Mucosa of stomach (tissue), 1 donor: ENCODE measurements around the gene DHRS13.
"Not testable (repeated sequence)": the region's sequence is repeated elsewhere in the genome, so short reads cannot be mapped to it uniquely, and the experiment has no call there.

Source experiments
- H3K27me3 ChIP-seq: one replicate; pipeline ENCODE4 v1.7.0; 2013; ENCODE audit warnings: mild to moderate bottlenecking, low read length; ENCODE audit not compliant: control insufficient read depth, insufficient read depth
- H3K36me3 ChIP-seq: one replicate; pipeline ENCODE4 v1.7.0; 2013; ENCODE audit warnings: low read length; ENCODE audit not compliant: control insufficient read depth, insufficient read depth
- H3K4me1 ChIP-seq: one replicate; pipeline ENCODE4 v1.7.0; 2013; ENCODE audit warnings: mild to moderate bottlenecking, low read length; ENCODE audit not compliant: control insufficient read depth, insufficient read depth
- H3K4me3 ChIP-seq: one replicate; pipeline ENCODE4 v1.7.0; 2013; ENCODE audit warnings: low read length
- H3K9ac ChIP-seq: one replicate; pipeline ENCODE4 v1.7.0; 2013; ENCODE audit warnings: mild to moderate bottlenecking, low read length, moderate library complexity
- H3K9me3 ChIP-seq: one replicate; pipeline ENCODE4 v1.7.0; 2013; ENCODE audit warnings: mild to moderate bottlenecking, low read length, moderate library complexity; ENCODE audit not compliant: control insufficient read depth
- donor health status: Pancreatic carcinoma.

DHRS13 gene

DNA sequence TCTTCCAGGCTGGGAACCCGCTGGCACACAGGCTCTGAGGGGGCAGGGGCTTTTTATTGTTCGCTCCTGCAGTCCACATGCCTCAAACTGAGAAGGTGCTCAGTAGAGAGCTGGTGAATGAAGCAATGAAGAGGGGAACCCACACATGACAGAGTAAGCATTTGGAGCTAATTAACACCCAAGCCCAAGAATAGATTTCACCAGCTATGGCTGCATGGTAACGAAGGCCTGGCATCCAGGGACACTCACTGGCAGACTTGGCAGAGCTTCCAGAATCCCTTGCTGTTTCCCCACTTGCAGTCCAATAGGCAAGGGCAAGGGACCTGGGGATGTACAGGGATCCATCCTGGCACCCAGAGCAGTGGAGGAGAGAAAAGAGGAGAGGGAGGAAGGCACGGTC lies 17.5 kb downstream of the DHRS13 start:
- Histone ChIP-seq H3K27me3 (no peaks in the 10 kb centered on the region), H3K4me3 (no peak overlapping the region), H3K36me3 (peaks cover 23% of the 10 kb centered on the region), H3K4me1 (no peaks in the 10 kb centered on the region), H3K9ac (no peak overlapping the region), H3K9me3 (no peaks in the 10 kb centered on the region)

DNA sequence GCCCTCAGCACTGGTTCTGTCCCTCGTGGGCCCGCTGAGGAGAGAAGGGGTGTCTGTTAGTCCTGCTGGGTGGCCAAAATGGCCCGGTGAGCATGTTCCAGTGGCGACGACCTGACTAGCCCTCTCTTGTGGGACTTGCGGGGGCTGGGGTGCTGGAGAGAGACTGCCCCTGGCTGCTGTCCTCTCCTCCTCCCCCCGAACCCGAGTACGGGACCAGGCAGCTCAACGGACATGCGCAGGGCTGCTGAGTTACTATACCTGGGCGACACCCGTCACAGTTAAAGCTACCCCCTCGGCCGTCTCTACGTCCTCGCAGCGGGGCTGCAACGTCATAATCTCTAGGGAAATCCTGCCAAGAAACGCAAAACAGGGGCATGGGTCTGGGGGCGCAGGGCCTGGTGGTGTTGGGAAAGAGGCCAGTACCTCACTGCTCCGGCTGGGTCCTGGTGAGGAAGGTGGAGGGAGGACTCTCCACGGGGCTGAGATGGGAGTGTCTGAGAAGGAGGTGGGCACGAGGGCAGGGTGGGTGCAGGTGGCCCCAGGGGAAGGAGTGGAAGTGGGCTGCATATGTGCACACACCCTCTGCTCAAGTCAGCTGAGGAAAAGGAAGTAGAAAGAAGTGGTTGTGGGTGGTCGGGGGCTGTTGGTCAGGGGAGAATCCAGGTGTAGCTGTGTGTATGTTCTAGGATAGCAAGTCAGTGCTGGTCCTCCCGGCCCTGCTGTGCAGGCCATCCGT lies 18.7 kb downstream of the DHRS13 start:
- H3K4me3 ChIP-seq = no peak overlapping the region
- H3K36me3 ChIP-seq = peaks cover 23% of the 10 kb centered on the region
- H3K9me3 ChIP-seq = no peaks in the 10 kb centered on the region
- no peaks in the 10 kb centered on the region for H3K27me3 ChIP-seq
- H3K4me1 ChIP-seq = no peaks in the 10 kb centered on the region
- H3K9ac ChIP-seq = no peak overlapping the region

DNA sequence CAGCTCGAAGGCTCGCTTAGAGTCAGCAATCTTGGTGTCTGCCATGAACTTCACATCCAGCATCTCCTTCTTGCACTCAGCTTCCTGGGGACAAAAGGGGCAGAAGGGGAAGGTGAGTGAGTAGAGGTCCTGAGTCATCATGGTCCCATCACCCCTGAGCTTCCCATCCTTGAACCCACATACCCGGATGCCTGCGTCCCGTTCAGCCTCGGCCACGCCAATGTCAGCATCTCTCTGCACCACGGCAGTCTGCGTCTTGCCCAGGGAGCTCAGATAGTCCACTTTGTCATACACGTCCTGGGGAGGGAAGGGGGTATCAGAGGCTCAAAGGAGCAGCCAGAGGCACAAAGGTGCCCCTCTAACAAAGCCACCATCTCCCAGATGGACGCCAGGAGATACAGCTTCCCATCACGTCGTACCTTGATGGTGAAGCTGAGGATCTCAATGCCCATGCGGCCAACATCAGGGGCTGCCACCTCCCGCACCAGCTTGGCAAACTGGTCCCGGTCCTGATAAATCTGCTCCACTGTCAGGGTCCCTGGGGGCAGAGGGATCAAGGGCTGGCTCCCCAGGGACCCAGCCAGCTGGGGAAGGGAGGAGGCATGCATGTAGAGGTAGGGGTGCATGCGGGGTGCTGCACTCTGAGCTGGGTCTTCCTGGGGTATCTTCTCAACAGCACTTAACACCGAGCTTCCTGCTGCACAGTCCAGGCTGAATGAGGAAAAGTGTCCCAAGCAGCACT lies 20.6 kb downstream of the DHRS13 start:
- Histone ChIP-seq H3K9me3 (no peaks in the 10 kb centered on the region), H3K27me3 (no peaks in the 10 kb centered on the region), H3K4me3 (no peak overlapping the region), H3K9ac (no peak overlapping the region), H3K36me3 (peaks cover 23% of the 10 kb centered on the region), H3K4me1 (no peaks in the 10 kb centered on the region)

DNA sequence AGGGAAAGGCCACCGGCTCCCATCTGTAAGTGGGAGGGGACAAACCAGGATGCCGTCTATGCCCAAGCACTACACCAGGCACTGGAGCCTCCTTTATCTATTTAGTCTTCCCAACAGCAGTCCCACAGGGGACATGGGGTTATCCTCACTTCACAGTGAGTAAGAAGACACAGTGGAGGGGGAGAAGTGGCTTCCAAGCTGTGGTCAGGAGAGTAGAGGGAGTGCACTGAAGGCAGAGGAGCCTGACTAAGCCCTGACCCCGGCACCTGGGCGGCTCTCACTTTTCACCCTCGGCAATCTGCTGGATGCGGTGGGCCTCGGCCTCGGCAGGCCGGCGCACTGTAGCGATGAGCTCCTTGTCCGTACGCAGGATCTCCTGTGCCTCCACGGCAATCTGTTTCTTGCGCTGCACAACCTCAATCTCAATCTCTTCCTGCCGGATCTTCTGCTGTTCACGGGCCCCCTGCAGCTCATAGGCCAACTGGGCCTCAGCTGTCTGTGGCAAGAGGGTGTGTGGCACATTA lies 21.3 kb downstream of the DHRS13 start:
- no peak overlapping the region for H3K9ac ChIP-seq
- H3K4me1 ChIP-seq = peaks cover under 1% of the 10 kb centered on the region
- no peaks in the 10 kb centered on the region for H3K27me3 ChIP-seq
- no peak overlapping the region for H3K4me3 ChIP-seq
- H3K36me3 ChIP-seq = peaks cover 23% of the 10 kb centered on the region
- H3K9me3 ChIP-seq = no peaks in the 10 kb centered on the region

DNA sequence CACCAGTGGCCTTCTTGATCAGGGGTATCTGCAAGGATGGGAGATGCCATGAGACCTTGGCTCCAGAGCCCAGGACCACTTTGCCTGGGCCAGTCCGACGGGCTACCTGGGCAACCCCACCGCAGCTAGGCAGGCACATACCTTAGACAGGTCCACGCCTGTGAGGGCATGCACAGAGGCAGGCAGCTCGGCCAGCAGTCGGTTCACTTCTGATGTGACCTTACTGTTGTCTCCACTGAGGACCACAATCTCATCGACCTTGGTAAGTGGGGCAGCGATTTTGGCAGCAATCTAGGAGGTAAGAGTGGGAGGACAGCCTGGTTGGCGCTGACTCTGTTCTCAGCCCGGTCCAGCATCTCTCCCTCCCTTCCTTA lies 22.3 kb downstream of the DHRS13 start:
- Histone ChIP-seq H3K4me3 (no peak overlapping the region), H3K9ac (no peak overlapping the region), H3K36me3 (peaks cover 23% of the 10 kb centered on the region), H3K27me3 (no peaks in the 10 kb centered on the region), H3K4me1 (peaks cover 11% of the 10 kb centered on the region), H3K9me3 (no peaks in the 10 kb centered on the region)

DNA sequence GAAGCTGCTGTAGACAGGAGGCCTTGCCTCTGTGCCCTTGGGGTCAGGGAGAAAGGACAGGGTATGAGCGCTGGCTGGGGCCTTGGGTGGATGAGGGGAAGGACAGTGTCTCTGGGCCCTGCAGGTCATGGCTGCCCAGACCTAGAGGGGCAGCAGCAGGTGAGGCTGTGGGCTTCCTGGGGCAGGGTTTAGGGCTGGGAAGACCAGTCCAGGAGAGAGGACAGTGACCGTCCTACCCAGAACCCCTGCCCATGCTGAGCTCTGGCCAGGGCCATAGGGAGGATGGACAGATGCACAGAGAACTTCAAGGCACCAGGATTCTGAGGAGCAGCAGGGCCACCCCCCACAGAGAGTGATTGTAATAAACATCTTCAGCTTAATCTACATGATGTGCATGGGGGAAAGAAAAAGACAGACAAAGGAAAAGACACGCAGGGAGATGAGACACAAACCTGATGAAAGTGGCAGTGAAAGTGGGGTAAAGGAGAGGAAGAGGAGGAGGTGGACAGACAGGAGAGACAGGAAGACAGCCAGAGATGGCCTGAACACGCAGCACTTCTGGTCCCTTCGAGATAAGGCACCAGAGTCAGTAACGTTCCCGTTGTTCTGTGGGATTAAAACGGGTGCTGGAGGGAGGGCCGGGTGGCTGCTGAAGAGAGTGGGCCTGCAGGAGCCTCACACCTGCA lies 22.9 kb downstream of the DHRS13 start:
- H3K36me3 ChIP-seq = peaks cover 23% of the 10 kb centered on the region
- no peak overlapping the region for H3K9ac ChIP-seq
- no peak overlapping the region for H3K4me3 ChIP-seq
- peaks cover 16% of the 10 kb centered on the region for H3K4me1 ChIP-seq
- H3K9me3 ChIP-seq = no peaks in the 10 kb centered on the region
- no peaks in the 10 kb centered on the region for H3K27me3 ChIP-seq

DNA sequence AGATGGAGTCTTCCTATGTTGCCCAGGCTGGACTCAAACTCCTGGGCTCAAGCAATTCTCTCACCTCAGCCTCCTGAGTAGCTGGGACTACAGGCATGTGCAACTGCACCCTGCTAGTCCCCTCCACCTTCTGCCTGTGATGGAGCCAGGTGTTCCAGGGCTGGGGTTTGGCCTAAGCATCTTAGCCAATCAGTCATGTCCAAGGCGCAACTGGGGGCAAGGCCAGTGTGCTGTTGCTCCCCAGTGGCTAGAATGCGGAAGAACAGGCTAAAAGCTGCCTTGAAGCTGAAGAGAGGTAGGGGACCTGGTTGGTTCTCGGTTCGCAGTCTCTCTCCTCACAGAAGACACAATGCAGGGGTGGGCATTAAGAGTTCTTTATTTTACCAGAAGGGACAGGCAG lies 23.9 kb downstream of the DHRS13 start:
- H3K4me1 ChIP-seq = peaks cover 21% of the 10 kb centered on the region
- no peaks in the 10 kb centered on the region for H3K27me3 ChIP-seq
- H3K4me3 ChIP-seq = no peak overlapping the region
- no peak overlapping the region for H3K9ac ChIP-seq
- peaks cover 19% of the 10 kb centered on the region for H3K36me3 ChIP-seq
- H3K9me3 ChIP-seq = no peaks in the 10 kb centered on the region

DNA sequence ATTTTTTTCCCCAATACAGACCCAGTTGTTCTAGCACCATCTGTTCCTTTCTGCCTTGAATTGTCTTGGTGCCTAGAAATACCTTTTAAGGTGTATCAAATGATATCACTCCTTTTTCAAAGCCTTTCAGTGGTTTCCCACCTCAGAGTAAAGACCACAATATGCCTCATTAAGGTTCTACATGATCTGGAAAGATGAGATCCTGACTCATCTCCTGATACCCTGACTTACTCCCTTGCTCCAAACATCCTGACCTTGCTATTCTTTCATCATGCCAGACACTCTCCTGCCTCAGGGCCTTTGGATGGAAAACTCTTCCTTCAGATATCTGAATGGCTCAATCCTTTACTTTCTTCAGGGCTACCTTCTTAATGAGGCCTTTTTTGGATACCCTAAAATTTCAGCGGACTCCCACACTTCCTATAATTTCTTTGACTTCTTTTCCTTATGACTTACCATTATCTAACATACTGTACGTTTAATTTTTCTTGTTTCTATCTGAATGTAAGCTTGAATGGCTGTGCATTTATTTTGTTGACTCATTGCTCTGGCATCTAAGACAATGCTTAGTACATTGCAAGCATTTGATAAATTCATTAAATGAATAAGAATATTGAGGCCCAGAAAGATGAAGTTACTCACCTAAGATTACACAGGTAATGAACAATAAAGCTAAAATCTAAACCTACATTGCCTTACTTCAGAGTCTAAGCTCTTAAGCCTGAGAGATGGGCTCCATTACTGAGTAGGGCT lies 24.5 kb downstream of the DHRS13 start:
- H3K9ac ChIP-seq = no peak overlapping the region
- no peak overlapping the region for H3K4me3 ChIP-seq
- H3K9me3 ChIP-seq = no peaks in the 10 kb centered on the region
- peaks cover 21% of the 10 kb centered on the region for H3K4me1 ChIP-seq
- H3K36me3 ChIP-seq = peaks cover 19% of the 10 kb centered on the region
- no peaks in the 10 kb centered on the region for H3K27me3 ChIP-seq

DNA sequence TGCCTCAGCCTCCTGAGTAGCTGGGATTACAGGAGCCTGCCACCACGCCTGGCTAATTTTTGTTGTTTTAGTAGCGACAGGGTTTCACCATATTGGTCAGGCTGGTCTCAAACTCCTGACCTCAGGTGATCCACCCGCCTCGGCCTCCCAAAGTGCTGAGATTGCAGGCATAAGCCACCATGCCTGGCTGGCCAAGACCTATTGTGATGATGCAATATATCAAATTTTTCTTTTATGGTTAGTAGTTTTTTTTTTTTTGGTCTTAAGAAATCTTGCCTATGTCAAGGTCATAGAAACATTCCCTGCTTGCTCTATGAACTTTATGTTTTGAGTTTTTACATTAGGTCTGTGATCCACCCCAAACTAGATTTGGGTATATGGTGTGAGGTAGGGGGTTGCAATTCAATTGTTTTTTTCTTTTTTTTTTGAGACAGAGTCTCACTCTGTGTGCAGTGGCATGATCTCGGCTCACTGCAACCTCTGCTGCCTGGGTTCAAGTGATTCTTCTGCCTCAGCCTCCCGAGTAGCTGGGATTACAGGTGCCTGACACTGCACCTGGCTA lies 25.6 kb downstream of the DHRS13 start:
- not testable (repeated sequence) for H3K9ac ChIP-seq, H3K27me3 ChIP-seq, H3K4me3 ChIP-seq, H3K9me3 ChIP-seq
- H3K4me1 ChIP-seq = peaks cover 28% of the 10 kb centered on the region
- peaks cover 13% of the 10 kb centered on the region for H3K36me3 ChIP-seq

DNA sequence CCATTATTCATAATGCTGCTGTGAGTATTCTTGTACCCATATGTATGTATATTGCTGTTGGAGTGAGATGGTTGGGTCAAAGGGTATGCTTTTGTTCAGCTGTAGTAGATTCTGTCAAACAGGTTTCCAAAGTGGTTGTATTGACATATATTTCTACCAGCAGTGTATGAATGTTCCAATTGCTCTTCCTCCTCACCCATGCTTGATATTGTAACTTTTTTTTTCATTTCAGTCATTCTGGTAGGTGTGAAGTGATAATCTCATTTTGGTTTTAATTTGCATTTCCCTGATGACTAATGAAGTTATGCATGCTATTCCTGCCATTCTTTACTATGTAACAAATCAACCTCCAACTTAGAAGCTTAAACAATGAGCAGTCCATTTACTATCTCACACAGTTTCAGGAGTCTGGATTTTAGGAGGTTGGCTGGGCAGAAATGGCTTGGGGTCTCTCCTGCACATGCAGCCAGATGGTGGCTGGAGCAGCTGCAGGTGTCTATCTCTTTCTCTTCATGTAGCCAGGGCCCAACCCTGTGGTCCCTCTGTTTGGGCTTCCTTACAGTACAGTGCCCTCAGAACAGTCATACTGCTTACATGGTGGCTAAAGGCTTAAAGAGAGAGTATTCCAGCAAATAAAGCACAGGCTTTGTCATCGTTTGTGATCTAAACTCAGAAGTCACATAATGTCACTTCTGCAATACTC lies 26.9 kb downstream of the DHRS13 start:
- peaks cover 31% of the 10 kb centered on the region for H3K4me1 ChIP-seq
- H3K4me3 ChIP-seq = no peak overlapping the region
- H3K9me3 ChIP-seq = no peaks in the 10 kb centered on the region
- H3K36me3 ChIP-seq = peaks cover 5% of the 10 kb centered on the region
- no peaks in the 10 kb centered on the region for H3K27me3 ChIP-seq
- no peak overlapping the region for H3K9ac ChIP-seq

DNA sequence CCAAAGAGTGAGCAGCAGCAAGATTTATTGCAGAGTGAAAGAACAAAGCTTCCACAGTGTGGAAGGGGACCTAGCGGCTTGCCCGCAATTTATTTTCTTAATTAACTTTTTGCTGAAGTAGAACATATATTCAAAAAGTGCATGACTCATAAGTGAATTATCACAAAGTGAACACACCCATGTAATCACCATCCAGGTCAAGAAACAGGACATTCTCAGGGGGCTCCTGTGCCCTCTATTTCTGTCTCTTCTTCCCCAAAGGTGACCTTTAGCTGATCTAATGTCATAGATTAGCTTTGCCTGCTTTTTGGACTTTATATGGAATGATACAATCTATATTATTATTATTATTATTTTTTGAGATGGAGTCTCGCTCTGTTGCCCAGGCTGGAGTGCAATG lies 28.1 kb downstream of the DHRS13 start:
- Histone ChIP-seq H3K9me3 (no peaks in the 10 kb centered on the region), H3K27me3 (no peaks in the 10 kb centered on the region), H3K4me1 (peaks cover 31% of the 10 kb centered on the region), H3K4me3 (no peak overlapping the region), H3K9ac (no peak overlapping the region), H3K36me3 (no peaks in the 10 kb centered on the region)
